ENCODE measurements around the gene MAGED2.
"Not testable (repeated sequence)": the region's sequence is repeated elsewhere in the genome, so short reads cannot be mapped to it uniquely, and the experiment has no call there.

Gene MAGED2

DNA sequence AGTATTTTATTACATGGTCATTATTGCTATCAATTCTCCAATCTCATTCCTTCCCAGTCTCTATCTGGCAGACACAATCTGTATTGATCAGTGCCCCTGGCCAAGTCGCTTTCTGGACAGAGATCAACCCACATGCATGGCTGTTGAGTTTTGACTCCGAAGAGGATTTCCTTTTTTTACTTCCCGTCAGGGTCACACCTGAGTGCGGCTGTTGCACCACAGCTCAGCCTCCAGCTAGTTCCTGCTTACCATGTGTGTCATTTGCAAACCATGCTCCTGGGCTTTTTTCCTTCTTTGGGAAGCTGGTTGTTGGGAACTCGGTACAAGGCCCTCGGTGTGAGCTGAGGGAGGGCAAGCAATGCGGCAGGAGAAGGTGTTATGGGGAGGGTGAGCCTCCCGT lies 11.7 kb downstream of the MAGED2 start:
- DNase-seq = no peak

DNA sequence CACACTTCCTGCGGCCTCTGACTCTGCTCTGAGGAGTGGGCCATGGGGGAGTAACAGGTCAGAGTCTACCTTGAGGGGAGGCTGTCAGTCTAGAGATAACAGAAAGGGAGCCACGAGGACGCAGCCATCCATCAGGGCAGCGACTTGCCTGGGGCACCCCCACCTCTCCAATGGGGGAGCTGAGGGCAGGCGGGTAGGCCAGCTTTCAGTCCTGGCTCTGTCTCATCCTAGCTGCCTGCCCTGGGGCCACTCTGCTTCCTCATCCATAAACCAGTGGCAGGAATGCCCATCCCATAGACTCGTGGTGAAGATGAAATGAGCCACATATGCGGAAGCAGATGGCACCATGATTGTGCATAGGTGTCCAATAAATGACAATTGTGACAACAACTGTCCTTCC lies 13.2 kb downstream of the MAGED2 start:
- DNase-seq = no peak

DNA sequence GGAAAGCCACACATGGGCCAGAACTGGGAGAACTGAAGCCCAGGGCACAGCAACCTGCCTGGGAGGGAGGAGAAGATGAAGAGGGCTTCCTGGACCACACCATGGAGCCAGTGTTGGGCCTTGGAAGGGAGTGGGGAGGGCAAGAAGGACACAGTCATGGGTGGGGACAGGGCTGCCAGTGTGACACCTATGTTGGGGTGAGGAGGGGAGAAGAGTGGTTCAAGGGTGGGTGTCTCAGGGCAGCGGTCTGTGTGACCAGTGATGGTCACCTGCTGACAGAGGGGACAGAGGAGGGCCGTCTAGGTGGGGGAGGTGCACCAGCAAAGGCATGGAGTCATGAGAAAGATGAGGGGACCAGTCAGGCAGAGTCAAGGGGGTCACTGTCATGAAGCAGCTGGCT lies 13.8 kb downstream of the MAGED2 start:
- no peak for DNase-seq

DNA sequence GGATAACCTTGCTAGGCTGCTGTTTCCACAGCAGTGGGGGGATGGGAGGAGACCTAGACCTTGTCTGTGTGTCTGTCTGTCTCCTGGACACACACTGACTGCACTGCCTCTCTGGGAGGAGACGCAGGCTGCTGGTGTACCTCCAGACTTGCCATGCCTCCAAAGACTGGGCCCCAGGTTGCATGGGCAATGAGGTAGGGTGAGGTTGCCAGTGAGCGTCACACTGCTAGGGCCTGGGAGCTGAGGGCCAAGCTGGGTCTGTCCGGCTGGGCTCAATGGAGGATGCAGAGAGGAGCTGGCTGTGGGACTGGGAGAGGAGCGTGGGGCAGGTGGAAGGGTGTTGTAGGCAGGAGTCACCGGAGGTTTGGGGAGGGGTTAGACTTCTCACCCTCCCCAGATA lies 16.6 kb downstream of the MAGED2 start:
- DNase-seq = no peak

DNA sequence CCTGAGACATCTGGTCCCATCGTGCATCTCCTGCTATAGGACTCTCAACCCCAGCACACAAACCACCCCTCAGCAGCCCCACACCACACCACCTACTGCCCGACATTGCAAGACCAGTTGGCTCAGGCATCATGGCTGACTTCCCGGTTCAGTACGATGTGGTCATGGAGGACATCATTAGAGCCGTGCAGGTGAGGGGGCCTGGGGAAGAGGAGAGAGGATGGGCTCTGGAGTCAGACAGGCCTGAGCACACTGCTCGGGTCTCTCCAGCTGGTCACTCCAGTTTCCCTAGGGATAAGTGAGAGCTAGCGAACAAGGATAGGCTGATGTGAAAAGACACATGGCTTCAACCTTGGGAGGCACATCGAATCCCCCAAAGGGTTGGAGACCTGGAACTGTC lies 17.2 kb downstream of the MAGED2 start:
- no peak for DNase-seq

DNA sequence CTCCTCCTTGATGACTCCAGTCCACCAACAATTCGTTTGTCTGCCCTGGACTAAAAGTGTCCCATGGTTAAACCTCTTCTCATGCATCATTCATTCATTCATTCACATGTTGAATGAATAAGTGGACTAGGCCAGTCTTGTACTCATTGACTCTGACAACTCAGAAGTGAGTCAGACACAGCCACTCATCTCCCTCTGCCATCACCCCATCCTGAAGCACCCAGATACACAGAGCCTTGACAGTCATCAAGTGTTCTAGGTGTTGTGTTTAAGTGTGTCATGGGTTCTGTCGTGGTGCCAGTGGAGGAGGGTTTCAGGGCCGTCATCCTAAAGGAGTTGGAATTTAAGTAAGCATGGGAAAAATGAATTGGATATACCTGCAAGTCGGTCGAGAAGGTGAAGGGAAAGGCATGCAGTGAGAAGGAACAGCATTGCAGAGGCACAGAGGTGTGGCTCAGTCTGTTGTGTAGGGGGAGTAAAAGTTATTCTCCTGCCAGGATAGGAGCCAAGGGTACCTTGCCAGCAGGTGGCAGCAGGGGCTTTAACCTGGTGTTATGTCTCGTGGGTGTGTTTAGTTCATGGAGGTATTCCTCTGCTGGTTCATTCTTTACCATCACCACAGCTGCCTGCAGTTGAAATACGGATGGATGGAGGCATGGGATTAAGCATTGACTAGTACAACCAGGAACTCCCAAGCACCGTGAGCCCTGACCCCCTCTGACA lies 18.3 kb downstream of the MAGED2 start:
- no peak for DNase-seq

DNA sequence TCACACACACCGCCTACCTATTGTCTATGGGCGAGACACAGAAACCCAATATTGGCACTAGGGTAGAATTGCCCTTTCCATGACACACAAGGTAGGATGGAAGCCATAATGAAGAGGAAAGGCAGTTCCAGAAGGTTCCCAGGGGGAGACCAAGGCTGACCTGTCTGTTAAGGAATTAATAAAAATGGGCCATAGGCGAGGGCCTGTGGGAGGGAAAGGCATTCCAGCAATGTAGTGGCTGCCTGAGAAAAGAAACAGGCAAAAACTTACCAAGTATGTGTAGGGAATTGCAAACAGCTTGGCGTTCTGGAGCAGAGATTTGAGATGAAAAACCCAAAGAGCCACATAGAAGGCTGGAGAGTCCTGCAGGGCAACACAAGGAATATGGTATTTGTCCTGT lies 19.1 kb downstream of the MAGED2 start:
- no peak for DNase-seq

DNA sequence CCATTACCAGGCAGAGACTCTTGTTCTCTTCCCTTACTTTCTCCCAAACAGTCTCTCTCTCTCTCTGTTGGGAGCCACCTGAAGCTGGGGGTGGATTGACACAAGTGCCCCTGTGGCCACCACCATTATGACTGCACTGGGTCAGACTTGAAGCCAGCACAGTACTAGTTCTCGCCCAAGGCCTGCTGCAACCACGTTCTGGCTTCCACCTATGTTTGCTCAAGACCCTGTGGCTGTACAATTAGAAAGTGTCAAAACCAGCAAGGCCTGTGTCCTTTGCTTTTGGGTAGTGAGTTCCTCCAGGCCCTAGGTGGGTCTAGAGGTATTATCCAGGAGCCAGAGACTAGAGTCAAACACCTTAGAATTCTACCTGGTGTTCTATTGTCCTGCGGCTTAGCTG lies 31.0 kb downstream of the MAGED2 start:
- DNase-seq = no peak

DNA sequence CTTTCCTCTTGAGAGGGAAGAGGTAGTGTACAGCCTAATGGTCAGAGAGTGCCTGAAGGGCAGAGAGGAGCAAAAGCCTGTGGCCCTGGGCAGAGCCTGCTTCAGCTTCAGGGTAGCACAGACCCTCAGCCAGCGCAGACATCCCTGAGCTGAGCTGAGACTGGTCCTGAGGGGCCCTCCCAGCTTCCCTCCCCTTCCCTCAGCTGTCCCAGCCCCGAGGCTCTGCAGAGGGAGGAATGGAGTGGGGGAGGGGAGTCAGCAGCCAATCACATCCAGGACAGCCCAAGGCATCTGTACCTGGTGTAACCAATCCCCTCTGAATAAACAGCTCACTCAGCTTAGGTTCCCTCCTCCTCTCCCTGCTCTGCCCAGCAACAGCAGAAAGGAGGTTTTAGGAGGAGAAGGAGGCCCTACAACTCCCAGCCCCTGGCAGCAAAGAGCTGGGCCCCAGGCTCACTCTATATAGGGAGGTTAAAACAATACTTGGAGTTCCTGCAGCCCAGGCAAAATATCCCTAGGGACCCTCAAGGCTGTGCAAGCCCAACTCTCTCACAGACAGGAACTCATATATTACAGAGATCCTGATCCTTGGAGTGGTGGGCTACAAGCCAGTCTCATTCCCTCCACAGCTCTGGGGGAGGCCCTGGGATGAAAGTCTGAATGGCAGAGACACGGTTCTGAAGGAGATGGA lies 33.8 kb downstream of the MAGED2 start:
- DNase-seq = not testable (repeated sequence)

DNA sequence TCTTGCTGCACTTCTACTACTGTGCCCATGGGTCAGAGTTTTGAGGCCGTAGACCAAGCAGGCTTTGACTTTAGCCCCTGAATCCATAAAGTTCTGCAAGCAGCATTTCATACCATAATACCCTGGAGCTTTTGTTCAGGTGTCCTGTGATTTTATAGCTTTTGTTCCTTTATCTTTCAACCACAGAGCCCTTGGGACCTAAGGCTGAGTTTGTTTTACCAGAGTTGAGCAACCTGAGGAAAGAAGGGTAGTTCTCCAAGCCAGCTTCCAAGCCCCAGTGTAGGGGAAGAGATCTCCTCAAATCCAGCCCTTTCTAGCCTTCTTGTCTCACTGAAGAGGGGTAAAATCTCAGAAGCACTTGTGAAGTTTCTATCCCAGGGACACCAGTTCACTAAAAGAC lies 35.1 kb downstream of the MAGED2 start:
- no peak for DNase-seq

DNA sequence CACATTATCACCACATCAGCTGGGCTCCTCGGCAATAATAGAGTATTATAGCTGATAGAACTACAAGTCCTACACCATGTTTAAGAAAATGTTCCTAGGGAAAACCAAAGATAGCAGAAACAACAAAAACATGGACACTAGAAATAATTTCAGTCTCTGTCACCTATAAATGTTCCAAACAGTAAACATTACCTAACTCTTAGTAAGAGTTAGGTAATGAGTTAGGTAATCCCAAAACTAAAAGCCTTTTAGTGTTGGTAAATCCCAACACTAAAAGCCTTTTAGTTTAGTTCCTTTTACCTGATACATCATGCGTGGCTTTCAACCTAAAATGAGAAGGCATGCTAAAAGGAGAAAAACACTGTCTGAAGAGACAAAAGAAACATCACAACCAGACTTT lies 35.5 kb downstream of the MAGED2 start:
- DNase-seq = no peak

DNA sequence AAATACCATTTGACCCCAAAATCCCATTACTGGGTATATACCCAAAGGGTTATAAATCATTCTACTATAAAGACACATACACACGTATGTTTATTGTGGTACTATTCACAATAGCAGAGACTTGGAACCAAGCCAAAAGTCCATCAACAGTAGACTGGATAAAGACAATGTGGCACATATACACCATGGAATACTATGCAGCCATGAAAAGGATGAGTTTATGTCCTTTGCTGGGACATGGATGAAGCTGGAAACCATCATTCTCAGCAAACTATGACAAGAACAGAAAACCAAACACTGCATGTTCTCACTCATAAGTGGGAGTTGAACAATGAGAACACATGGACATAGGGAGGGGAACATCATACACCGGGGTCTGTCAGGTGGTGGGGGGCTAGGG lies 40.2 kb downstream of the MAGED2 start:
- DNase-seq = not testable (repeated sequence)

DNA sequence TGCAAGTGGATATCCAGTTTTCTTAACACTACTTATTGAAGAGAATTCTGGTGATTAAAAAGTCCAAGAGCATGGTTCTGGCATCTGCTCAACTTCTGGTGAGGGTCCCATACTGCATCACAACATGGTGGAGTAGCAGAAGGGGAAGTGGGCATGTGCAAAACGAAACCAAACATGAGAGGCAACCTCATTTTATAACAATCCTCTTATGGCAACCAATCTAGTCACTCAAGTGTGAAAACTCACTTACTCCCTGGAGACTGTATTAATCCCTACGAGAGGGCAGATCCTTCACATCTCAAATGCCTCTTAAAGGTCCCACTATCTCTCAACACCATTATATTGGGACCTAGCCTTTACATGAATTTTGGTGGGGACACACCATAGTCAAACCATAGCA lies 57.7 kb downstream of the MAGED2 start:
- no peak for DNase-seq

All from NCI-H510A (cell line).